Esophagus muscularis mucosa (tissue), 4 donors: ENCODE measurements around the gene COL8A2. TPM values are rescaled to one million over a fixed set of nuclear protein-coding genes. Genes with fewer than 3 reads are reported as not detected.

Experiments
- DNase-seq: peaks from one replicate; pipeline ENCODE4 v3.0.0-alpha.2; 2017; ENCODE audit errors: extremely low spot score
- H3K27ac ChIP-seq, 4 donors: fragments of 200-600 bp; sonication (generic); replicated peaks in 1 of 4; 1 replicate in 3 of 4; 2 replicates in 1 of 4; pipeline ENCODE4 v1.5.1; 2016 to 2019; ENCODE audit warnings: mild to moderate bottlenecking in 1 of 4
- H3K27me3 ChIP-seq, 4 donors: fragments of 200-600 bp; sonication (generic); one replicate each; pipeline versions ENCODE4 v1.5.1 to v1.6.0; 2016 to 2019
- H3K36me3 ChIP-seq, 4 donors: fragments of 200-600 bp; sonication (generic); one replicate each; pipeline ENCODE4 v1.5.1; 2016 to 2019
- H3K4me1 ChIP-seq, 4 donors: fragments of 200-600 bp; sonication (generic); one replicate each; pipeline ENCODE4 v1.5.1; 2016 to 2019
- H3K4me3 ChIP-seq, 4 donors: fragments of 200-600 bp; sonication (generic); 1 replicate in 2 of 4; 2 replicates in 2 of 4; pipeline ENCODE4 v1.5.1; 2016 to 2019; ENCODE audit warnings: mild to moderate bottlenecking in 4 of 4, moderate library complexity in 1 of 4
- H3K9me3 ChIP-seq, 4 donors: fragments of 200-600 bp; sonication (generic); 1 replicate in 3 of 4; 2 replicates in 1 of 4; pipeline ENCODE4 v1.5.1; 2016 to 2019
- CTCF ChIP-seq, 3 experiments: fragments of 200-600 bp in 2 of 3; fragments of 450-650 bp in 1 of 3; sonication (generic) in 2 of 3; IDR thresholded peaks; one replicate each; pipeline ENCODE4 v1.5.1; 2017 to 2019; ENCODE audit warnings: antibody characterized with exemption in 3 of 3, mild to moderate bottlenecking in 2 of 3, moderate library complexity in 1 of 3
- EP300 ChIP-seq: sonication (generic); formaldehyde crosslinking; IDR thresholded peaks from one replicate; pipeline ENCODE4 v1.6.1; 2017; ENCODE audit warnings: antibody characterized with exemption
- POLR2A ChIP-seq: fragments of 450-650 bp; IDR thresholded peaks from one replicate; pipeline ENCODE4 v1.6.1; 2017; ENCODE audit warnings: antibody characterized with exemption, moderate library complexity, mild to moderate bottlenecking, low read depth
- POLR2AphosphoS5 ChIP-seq, 2 donors: sonication (generic); formaldehyde crosslinking; IDR thresholded peaks; one replicate each; pipeline ENCODE4 v1.6.1; 2017; ENCODE audit warnings: antibody characterized with exemption in 2 of 2
- WGBS: methylation state at CpG from one replicate; pipeline ENCODE4 v1.1.5; 2018; 5-methylcytosine and 5-hydroxymethylcytosine counted together
- intact Hi-C: fragments of 100-400 bp; cut with DNase I; formaldehyde crosslinking; loops from one replicate; pipeline ENCODE4 v1.15.1; 2023
- total RNA-seq, 4 donors: library from RNA; depleted of rRNA; stranded (reverse); fragments of >200 nt; gene quantifications; one replicate each; pipeline versions ENCODE4 v1.1.0 to v1.2.1, GENCODE V29; 2016

The COL8A2 gene
- total RNA-seq, 4 donors from 2014 or later = 20.7 to 57.4 (median 34.7) TPM

GRCh38 chr1:36112823-36113222, 12.2 kb downstream of the COL8A2 start:
- no peak for DNase-seq
- H3K36me3 ChIP-seq = no peaks in the 10 kb centered on the region
- 92% methylated on average over 9 of the region's 9 CpGs for WGBS
- peaks cover 4 to 30% (median 27%) of the 10 kb centered on the region in 4 donors for H3K4me1 ChIP-seq
- H3K9me3 ChIP-seq = no peaks in the 10 kb centered on the region
- TF ChIP-seq CTCF (IDR thresholded peaks at IDR 0.05) = no peak
- H3K4me3 ChIP-seq = no peak overlapping the region
- H3K27ac ChIP-seq = no peak overlapping the region
- no peaks in the 10 kb centered on the region for H3K27me3 ChIP-seq
- intact Hi-C loops = no loop called here

- intact Hi-C loops = no loop called here
- Histone ChIP-seq H3K36me3 (no peaks in the 10 kb centered on the region), H3K4me3 (no peak overlapping the region), H3K27me3 (no peaks in the 10 kb centered on the region), H3K9me3 (no peaks in the 10 kb centered on the region), H3K27ac (no peak overlapping the region), H3K4me1 (peaks cover 4 to 17% (median 15%) of the 10 kb centered on the region in 4 donors)
- no peak for DNase-seq
- TF ChIP-seq POLR2A = no peak
- no peak for TF ChIP-seq POLR2AphosphoS5 (IDR thresholded peaks at IDR 0.05)
- no peak for TF ChIP-seq EP300
- TF ChIP-seq CTCF (IDR thresholded peaks at IDR 0.05) = no peak
- 80% methylated on average over 4 of the region's 4 CpGs for WGBS
Measured at GRCh38 chr1:36111151-36111550, 13.9 kb downstream of the COL8A2 start.

GRCh38 chr1:36109041-36109679, 15.9 kb downstream of the COL8A2 start:
- WGBS = 83% methylated on average over 8 of the region's 11 CpGs
- intact Hi-C loops = no loop called here

GRCh38 chr1:36108314-36108713, 16.7 kb downstream of the COL8A2 start:
- H3K9me3 ChIP-seq = no peaks in the 10 kb centered on the region
- whole genome bisulfite sequencing = 85% methylated on average over 14 of the region's 14 CpGs
- no peaks in the 10 kb centered on the region for H3K4me1 ChIP-seq
- TF ChIP-seq CTCF (IDR thresholded peaks at IDR 0.05) (no peak), POLR2AphosphoS5 (IDR thresholded peaks at IDR 0.05) (no peak), POLR2A (no peak), EP300 (no peak)
- no peaks in the 10 kb centered on the region for H3K27me3 ChIP-seq
- H3K36me3 ChIP-seq = no peaks in the 10 kb centered on the region
- intact Hi-C loops = no loop called here
- no peak overlapping the region for H3K4me3 ChIP-seq
- H3K27ac ChIP-seq = no peak overlapping the region
- no peak for DNase-seq

More at GRCh38 chr1:36109041-36109679, 15.9 kb downstream of the COL8A2 start:
- Histone ChIP-seq H3K36me3 (no peaks in the 10 kb centered on the region), H3K27me3 (no peaks in the 10 kb centered on the region), H3K4me1 (no peaks in the 10 kb centered on the region), H3K4me3 (no peak overlapping the region), H3K9me3 (no peaks in the 10 kb centered on the region), H3K27ac (no peak overlapping the region)
- DNase-seq = no peak
- no peak for TF ChIP-seq CTCF (IDR thresholded peaks at IDR 0.05)
- no peak for TF ChIP-seq POLR2AphosphoS5 (IDR thresholded peaks at IDR 0.05)
- no peak for TF ChIP-seq POLR2A
- no peak for TF ChIP-seq EP300

- Histone ChIP-seq H3K9me3 (no peaks in the 10 kb centered on the region), H3K27ac (no peak overlapping the region), H3K4me3 (no peak overlapping the region), H3K27me3 (no peaks in the 10 kb centered on the region), H3K4me1 (no peaks in the 10 kb centered on the region), H3K36me3 (no peaks in the 10 kb centered on the region)
- intact Hi-C loops = no loop called here
- TF ChIP-seq EP300 (no peak), CTCF (IDR thresholded peaks at IDR 0.05) (no peak), POLR2AphosphoS5 (IDR thresholded peaks at IDR 0.05) (no peak), POLR2A (no peak)
- WGBS = 84% methylated on average over 5 of the region's 9 CpGs
- no peak for DNase-seq
Measured at GRCh38 chr1:36107394-36107793, 17.6 kb downstream of the COL8A2 start.
